GM21576 (cell line): ENCODE measurements around the gene SPTBN1.

Experiments
- ATAC-seq: cut with Tn5 transposase; IDR thresholded peaks from one replicate; pipeline ENCODE4 v1.9.1; 2021; ENCODE audit warnings: mild to moderate bottlenecking, moderate library complexity; ENCODE audit not compliant: unreplicated experiment

The SPTBN1 gene

DNA sequence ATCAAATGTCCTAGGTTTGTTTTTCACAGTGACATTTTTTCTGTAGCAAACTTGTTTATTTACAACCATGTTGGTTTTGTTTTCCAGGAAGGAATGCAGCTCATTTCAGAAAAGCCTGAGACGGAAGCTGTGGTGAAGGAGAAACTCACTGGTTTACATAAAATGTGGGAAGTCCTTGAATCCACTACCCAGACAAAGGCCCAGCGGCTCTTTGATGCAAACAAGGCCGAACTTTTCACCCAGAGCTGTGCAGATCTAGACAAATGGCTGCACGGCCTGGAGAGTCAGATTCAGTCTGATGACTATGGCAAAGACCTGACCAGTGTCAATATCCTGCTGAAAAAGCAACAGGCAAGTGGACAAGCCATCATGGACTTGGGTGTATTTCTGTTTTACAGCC lies 188.1 kb downstream of the SPTBN1 start:
- no peak for ATAC-seq

GRCh38 chr2:54646170-54646927 lies 190.2 kb downstream of the SPTBN1 start:
- no peak for ATAC-seq

DNA sequence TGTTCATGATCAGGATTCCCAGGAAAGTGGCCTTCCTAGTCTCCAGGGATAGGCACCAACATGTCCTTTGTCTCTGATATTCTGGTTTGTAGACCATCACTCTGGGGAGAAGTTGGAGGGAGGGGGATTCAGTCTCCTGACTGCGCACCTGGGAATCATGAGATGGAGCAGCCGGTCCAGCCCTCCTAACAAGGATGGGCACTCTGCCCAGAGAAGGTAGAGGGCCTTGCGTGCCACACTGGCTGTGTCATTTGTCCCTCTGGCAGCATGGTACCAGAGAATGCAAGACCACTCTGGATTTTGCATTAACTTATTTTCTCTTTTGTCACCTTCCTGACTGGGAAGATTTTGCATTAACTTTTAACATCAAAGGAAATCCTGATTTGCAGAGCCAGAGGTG lies 192.1 kb downstream of the SPTBN1 start:
- ATAC-seq = no peak

DNA sequence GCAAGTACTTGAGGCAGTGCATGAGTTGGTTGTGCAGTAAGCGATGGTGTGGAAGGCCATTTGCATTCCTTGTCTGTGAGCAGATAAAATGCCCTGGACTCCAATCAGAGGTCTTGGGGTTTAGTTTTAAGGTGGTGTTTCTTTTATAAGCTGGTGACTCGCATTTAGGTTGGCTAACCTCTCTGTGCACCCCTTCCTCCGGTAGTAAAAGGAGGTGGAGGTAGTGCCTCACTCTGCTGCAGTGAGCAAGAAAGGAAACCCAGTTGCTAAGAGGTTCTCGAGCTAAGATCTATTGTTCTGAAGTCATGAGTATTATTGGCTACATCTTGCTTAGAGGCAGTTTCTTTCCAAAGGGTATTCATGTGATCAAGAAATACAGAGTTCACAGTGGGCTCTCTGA lies 193.1 kb downstream of the SPTBN1 start:
- no peak for ATAC-seq

- ATAC-seq = no peak
These were observed 193.5 kb downstream of the SPTBN1 start for GRCh38 chr2:54649633-54650032.

DNA sequence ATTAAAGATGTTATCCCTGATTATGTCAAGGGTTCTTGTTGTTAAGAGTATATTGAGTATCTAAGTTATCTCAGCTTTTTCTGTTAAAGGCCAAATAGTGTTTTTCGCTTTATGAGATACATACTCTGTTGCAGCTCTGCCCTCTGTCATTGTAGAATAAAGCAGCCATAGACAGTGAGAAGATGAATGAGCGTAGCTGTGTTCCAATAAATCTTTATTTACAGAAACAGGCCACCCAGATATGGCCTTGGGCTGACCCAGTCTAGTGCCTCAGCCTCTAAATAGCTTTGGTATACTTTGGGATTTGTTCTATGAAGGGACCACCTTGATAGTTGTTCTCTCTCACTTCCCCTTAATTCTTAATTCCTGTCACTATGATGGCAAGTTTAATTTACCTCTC lies 194.5 kb downstream of the SPTBN1 start:
- ATAC-seq = no peak

GRCh38 chr2:54651291-54651690 lies 195.2 kb downstream of the SPTBN1 start:
- ATAC-seq = no peak

- ATAC-seq = peak; percentile 62
These were observed 196.4 kb downstream of the SPTBN1 start for GRCh38 chr2:54652540-54652939.

DNA sequence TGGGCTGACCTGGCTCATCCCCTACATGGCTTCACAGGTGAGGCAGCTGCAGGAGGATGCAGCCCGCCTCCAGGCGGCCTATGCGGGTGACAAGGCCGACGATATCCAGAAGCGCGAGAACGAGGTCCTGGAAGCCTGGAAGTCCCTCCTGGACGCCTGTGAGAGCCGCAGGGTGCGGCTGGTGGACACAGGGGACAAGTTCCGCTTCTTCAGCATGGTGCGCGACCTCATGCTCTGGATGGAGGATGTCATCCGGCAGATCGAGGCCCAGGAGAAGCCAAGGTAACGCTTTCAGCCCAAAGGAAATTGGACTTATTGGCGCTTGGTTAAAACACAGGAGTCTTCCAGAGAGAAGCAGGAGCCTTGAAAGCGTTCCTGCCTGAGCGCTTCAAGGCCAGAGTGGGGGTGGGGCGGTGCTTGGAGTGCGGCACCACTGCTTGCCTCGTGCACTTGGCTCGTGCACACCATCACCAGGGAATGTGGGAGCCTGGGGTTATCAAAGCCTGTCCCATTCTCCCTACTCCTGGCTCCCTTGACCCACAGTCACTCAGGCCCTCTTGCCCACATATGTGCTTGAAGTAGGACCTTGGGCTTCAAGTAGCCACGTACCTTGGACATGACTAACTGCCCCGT lies 197.6 kb downstream of the SPTBN1 start:
- ATAC-seq = no peak

DNA sequence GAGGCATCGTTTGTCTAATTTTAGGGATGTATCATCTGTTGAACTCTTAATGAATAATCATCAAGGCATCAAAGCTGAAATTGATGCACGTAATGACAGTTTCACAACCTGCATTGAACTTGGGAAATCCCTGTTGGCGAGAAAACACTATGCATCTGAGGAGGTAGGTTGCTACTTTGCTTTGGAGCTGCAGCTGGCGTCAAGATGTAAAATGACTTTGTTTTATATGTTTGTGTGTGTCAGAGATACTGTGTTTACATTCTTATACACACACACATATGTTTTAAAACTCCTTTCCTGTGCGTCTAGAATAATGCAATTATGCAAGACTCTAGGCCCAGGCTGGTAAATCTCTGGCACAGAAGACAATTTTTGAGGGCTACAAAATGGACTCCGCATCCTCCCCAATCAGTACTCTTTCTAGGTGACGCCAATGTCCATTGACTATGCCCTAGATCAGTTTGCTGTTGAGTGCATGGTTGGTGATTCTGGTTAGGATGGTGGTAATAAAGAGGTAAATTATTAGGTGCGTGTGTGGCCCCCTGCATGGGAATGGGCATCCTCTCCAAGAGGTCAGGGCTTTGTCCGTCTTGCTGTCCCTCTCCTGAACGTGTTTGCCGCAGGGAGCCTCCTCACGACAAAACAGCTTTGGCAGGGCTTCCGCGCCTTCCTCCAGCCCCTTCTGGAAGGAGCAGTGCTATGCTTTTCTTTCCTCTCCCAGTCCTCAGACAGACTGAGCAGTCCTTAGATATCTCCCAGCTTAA lies 199.1 kb downstream of the SPTBN1 start:
- ATAC-seq = no peak

- ATAC-seq = no peak
These were observed 200.7 kb downstream of the SPTBN1 start for GRCh38 chr2:54656863-54657262.

- ATAC-seq = peak; percentile 56
These were observed 201.5 kb downstream of the SPTBN1 start for GRCh38 chr2:54657664-54658083.

DNA sequence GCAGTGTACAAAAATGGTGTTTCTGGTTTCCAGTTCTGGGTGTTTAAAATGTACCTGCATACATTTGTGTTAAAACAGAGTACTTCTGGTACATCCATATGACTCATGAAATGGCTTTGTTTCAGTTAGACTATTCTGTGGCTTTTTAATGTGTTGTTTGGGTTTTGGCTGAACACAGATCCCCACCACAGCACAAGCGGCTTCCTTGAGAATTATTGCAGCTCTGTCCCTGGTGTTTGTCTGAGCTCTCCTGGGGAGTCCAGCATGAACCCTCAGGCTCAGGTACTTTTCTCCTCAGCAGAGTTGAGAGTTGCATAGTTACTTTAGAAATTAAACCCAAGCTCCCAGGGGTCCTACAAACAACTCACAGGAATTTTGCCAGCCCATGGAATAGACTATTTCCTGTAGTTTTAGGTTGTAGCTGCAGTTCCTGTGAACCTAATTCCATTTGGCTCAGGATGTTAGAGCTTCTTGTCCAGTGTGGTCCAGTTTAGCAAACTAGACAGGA lies 202.5 kb downstream of the SPTBN1 start:
- ATAC-seq = no peak

- ATAC-seq = no peak
These were observed 203.4 kb downstream of the SPTBN1 start for GRCh38 chr2:54659527-54659926.

- ATAC-seq = no peak
These were observed 204.6 kb downstream of the SPTBN1 start for GRCh38 chr2:54660752-54661151.

GRCh38 chr2:54663424-54664030 lies 207.4 kb downstream of the SPTBN1 start:
- ATAC-seq = no peak

GRCh38 chr2:54664238-54664786 lies 208.2 kb downstream of the SPTBN1 start:
- no peak for ATAC-seq

- no peak for ATAC-seq
These were observed 209.3 kb downstream of the SPTBN1 start for GRCh38 chr2:54665436-54665856.

GRCh38 chr2:54666131-54666633 lies 210.1 kb downstream of the SPTBN1 start:
- ATAC-seq = no peak

- no peak for ATAC-seq
These were observed 210.6 kb downstream of the SPTBN1 start for GRCh38 chr2:54666634-54667265.
